Loucy (cell line): ENCODE measurements around the gene NEURL4.
A peak's percentile ranks its signal among the peaks of the same experiment; 100 is the strongest.

ENCODE experiments used
- H2AFZ ChIP-seq: fragments of 200-600 bp; sonication (generic); 2 replicates; pipeline ENCODE4 v1.6.0; 2016; ENCODE audit warnings: antibody characterized with exemption, mild to moderate bottlenecking, low read length, moderate library complexity
- H3F3A ChIP-seq: fragments of 200-600 bp; 2 replicates; pipeline ENCODE4 v1.6.0; 2016; ENCODE audit warnings: antibody characterized with exemption, low read depth, mild to moderate bottlenecking
- H3K27me3 ChIP-seq: fragments of 200-600 bp; sonication (generic); 2 replicates; pipeline ENCODE4 v1.6.1; 2014; ENCODE audit warnings: low read length, mild to moderate bottlenecking; ENCODE audit not compliant: insufficient read depth, poor library complexity, severe bottlenecking
- H3K36me3 ChIP-seq: fragments of 200-600 bp; sonication (generic); 2 replicates; pipeline ENCODE4 v1.6.1; 2016; ENCODE audit warnings: low read length; ENCODE audit not compliant: insufficient read depth
- H3K4me1 ChIP-seq: fragments of 200-600 bp; sonication (generic); 2 replicates; pipeline ENCODE4 v1.5.1; 2014; ENCODE audit warnings: low read length, mild to moderate bottlenecking; ENCODE audit not compliant: insufficient read depth, poor library complexity, severe bottlenecking
- H3K4me2 ChIP-seq: fragments of 200-600 bp; sonication (generic); 2 replicates; pipeline ENCODE4 v1.6.0; 2014; ENCODE audit warnings: antibody characterized with exemption, low read length, low read depth, mild to moderate bottlenecking; ENCODE audit not compliant: poor library complexity, severe bottlenecking
- H3K4me3 ChIP-seq: fragments of 200-600 bp; sonication (generic); 2 replicates; pipeline ENCODE4 v1.5.1; 2014; ENCODE audit warnings: low read length, mild to moderate bottlenecking, mixed read lengths; ENCODE audit not compliant: poor library complexity, severe bottlenecking
- H3K79me2 ChIP-seq: fragments of 200-600 bp; sonication (generic); 2 replicates; pipeline ENCODE4 v1.6.1; 2014; ENCODE audit warnings: low read length; ENCODE audit not compliant: insufficient read depth
- H3K9ac ChIP-seq: fragments of 200-600 bp; sonication (generic); 2 replicates; pipeline ENCODE4 v1.6.0; 2014; ENCODE audit warnings: mild to moderate bottlenecking, low read depth, low read length, moderate library complexity; ENCODE audit not compliant: poor library complexity, severe bottlenecking
- H3K9me2 ChIP-seq: fragments of 200-600 bp; sonication (generic); replicated peaks from 2 replicates; pipeline ENCODE4 v1.6.1; 2016; ENCODE audit warnings: low read depth, low read length, mixed read lengths
- H3K9me3 ChIP-seq: fragments of 200-600 bp; sonication (generic); 2 replicates; pipeline ENCODE4 v1.6.1; 2014; ENCODE audit warnings: mild to moderate bottlenecking, antibody characterized with exemption, low read length, low read depth; ENCODE audit not compliant: insufficient read depth
- H4K20me1 ChIP-seq: fragments of 200-600 bp; sonication (generic); 2 replicates; pipeline ENCODE4 v1.6.0; 2014; ENCODE audit warnings: antibody characterized with exemption, low read length, mild to moderate bottlenecking; ENCODE audit not compliant: insufficient read depth, poor library complexity, severe bottlenecking
- EZH2phosphoT487 ChIP-seq: fragments of 200-600 bp; IDR thresholded peaks from 2 replicates; pipeline ENCODE4 v1.6.1; 2018; ENCODE audit warnings: antibody characterized with exemption, mild to moderate bottlenecking, moderate library complexity, borderline replicate concordance
- TF ChIP-seq, protein P1 (sequence below): fragments of 200-600 bp; sonication (generic); conservative IDR thresholded peaks from 2 replicates; pipeline ENCODE4 v1.5.1; 2014; ENCODE audit warnings: mild to moderate bottlenecking, antibody characterized with exemption, low read length

Gene NEURL4

DNA sequence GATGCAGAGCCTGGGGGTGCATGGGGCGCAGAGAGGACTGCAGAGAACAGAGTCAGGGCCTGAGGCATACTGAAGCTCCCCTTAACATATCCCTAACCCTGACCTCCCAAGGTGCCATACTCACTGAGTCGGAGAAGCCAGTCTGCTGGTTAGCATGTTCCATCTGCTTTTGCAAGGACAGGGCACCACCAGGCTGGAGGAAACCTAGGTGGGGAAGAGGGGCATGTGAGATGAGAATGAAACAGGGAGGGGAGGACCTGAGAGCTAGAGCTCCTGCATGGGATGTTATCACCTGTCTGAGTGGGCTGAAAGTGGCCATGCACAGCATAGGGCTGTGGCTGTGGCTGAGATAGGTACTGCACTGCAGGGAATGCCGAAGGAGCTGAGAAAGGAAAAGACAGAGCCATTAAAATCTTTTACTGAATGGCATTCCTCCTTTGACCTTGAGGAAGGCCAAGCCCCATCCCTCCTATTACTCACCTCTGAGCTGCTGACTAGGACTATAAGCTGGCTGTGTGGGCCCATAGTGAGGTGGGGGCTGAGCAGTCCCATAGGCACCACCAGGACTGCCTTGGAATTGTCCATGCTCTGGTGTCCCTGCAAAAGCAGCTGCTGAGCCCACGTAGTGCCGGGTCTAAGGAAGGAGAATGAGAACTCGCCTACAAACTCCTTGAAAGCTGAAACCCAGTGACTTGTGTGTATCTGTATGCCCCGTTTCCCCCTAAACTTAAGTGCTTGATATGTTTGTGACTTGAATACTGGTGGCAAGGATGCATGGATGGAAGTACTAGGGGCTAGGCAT lies 15.8 kb downstream of the NEURL4 start:
- Histone ChIP-seq H3K4me1 (peaks cover 42% of the 10 kb centered on the region), H3K4me3 (peak overlapping the region; percentile 77), H2AFZ (no peak overlapping the region), H3F3A (peaks cover 12% of the 10 kb centered on the region), H3K9me3 (no peaks in the 10 kb centered on the region), H3K79me2 (peaks cover 63% of the 10 kb centered on the region), H3K4me2 (peak overlapping the region; percentile 82), H4K20me1 (peaks cover 62% of the 10 kb centered on the region), H3K9me2 (no peaks in the 10 kb centered on the region), H3K36me3 (peaks cover 54% of the 10 kb centered on the region), H3K9ac (no peak overlapping the region), H3K27me3 (peaks cover 4% of the 10 kb centered on the region)
- TF ChIP-seq, protein P1, sequence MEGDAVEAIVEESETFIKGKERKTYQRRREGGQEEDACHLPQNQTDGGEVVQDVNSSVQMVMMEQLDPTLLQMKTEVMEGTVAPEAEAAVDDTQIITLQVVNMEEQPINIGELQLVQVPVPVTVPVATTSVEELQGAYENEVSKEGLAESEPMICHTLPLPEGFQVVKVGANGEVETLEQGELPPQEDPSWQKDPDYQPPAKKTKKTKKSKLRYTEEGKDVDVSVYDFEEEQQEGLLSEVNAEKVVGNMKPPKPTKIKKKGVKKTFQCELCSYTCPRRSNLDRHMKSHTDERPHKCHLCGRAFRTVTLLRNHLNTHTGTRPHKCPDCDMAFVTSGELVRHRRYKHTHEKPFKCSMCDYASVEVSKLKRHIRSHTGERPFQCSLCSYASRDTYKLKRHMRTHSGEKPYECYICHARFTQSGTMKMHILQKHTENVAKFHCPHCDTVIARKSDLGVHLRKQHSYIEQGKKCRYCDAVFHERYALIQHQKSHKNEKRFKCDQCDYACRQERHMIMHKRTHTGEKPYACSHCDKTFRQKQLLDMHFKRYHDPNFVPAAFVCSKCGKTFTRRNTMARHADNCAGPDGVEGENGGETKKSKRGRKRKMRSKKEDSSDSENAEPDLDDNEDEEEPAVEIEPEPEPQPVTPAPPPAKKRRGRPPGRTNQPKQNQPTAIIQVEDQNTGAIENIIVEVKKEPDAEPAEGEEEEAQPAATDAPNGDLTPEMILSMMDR = no peak; the same call in 1 of the 2 replicates
- no peak for TF ChIP-seq EZH2phosphoT487

DNA sequence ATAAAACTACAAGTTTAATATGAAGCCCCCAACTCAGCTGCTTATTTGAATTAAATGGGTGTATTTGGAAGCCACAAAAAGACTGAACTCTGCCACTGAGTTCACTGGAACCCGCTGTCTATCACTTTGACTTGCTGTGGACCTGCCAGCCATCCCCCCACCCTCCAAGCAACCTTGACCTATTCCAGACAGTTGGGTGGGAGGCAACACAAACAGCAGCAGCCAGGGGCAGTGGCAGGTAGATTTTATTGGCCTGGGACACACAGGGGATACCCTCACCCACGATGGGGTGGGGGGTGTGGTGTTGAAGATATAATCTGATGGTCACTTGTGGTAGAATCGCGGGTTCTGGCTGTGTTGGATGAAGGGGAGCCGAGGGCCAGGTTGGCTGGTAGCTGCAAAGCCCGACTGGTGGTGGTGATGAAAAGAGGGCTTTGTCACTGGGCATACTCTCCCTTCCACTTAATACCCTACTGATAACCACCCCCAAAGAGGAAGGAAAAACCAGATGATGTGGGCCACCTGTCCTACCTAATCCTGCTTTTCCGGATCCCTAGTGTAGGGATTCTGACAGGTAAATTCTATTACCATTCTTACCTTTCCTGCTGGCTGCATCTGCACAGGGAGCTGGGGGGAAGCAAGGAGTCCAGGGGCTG lies 16.6 kb downstream of the NEURL4 start:
- Histone ChIP-seq H3K4me3 (no peak overlapping the region), H3K4me2 (peak overlapping the region; percentile 82), H3K27me3 (peaks cover 11% of the 10 kb centered on the region), H4K20me1 (peaks cover 65% of the 10 kb centered on the region), H3K79me2 (peaks cover 70% of the 10 kb centered on the region), H3K4me1 (peaks cover 42% of the 10 kb centered on the region), H3K9me2 (no peaks in the 10 kb centered on the region), H3K9ac (no peak overlapping the region), H3K36me3 (peaks cover 47% of the 10 kb centered on the region), H3F3A (peaks cover 14% of the 10 kb centered on the region), H3K9me3 (no peaks in the 10 kb centered on the region), H2AFZ (no peak overlapping the region)
- TF ChIP-seq EZH2phosphoT487 = no peak
- TF ChIP-seq, protein P1 = no peak

- peaks cover 12% of the 10 kb centered on the region for H3K27me3 ChIP-seq
- peaks cover 43% of the 10 kb centered on the region for H3K36me3 ChIP-seq
- peak overlapping the region; percentile 93 for H3K4me3 ChIP-seq
- peaks cover 17% of the 10 kb centered on the region for H3F3A ChIP-seq
- H3K4me1 ChIP-seq = peaks cover 42% of the 10 kb centered on the region
- peaks cover 65% of the 10 kb centered on the region for H4K20me1 ChIP-seq
- H3K79me2 ChIP-seq = peaks cover 72% of the 10 kb centered on the region
- H3K9ac ChIP-seq = no peak overlapping the region
- H2AFZ ChIP-seq = no peak overlapping the region
- peak overlapping the region; percentile 99 for H3K4me2 ChIP-seq
- H3K9me3 ChIP-seq = no peaks in the 10 kb centered on the region
- no peaks in the 10 kb centered on the region for H3K9me2 ChIP-seq
- TF ChIP-seq EZH2phosphoT487 = no peak
- TF ChIP-seq, protein P1 = no peak
These were observed 17.9 kb downstream of the NEURL4 start for GRCh38 chr17:7311110-7311705.
